WTC11 (cell line): ENCODE results near the gene PHACTR3. TPM values are rescaled to one million over a fixed set of nuclear protein-coding genes. Genes with fewer than 3 reads are reported as not detected.

ENCODE experiments used
- ATAC-seq: fragments of 200-7000 bp; cut with Tn5 transposase; 2 replicates; pipeline ENCODE4 v1.10.0; 2021; ENCODE audit warnings: mild to moderate bottlenecking, moderate library complexity
- CTCF ChIA-PET: fragments of 300-600 bp; sonication (Branson Sonifier 250); formaldehyde crosslinking; loops from one replicate; lab custom pipeline; 2021; ENCODE audit warnings: antibody characterized with exemption; lab: Charles Lee
- POLR2A ChIA-PET: fragments of 350-600 bp; sonication (Branson Sonifier 250); formaldehyde crosslinking; loops from one replicate; lab custom pipeline; 2021; ENCODE audit warnings: antibody characterized with exemption; lab: Charles Lee
- DNase-seq: peaks from one replicate; pipeline ENCODE4 v3.0.0; 2021; ENCODE audit warnings: low spot score
- H3K27ac Mint-ChIP-seq: 2 replicates; pipeline ENCODE4 v1.8.0; 2021; ENCODE audit warnings: mixed read lengths
- H3K27me3 Mint-ChIP-seq: 2 replicates; pipeline ENCODE4 v1.8.0; 2021; ENCODE audit warnings: low read depth, mild to moderate bottlenecking, moderate library complexity, mixed read lengths
- H3K36me3 Mint-ChIP-seq: 2 replicates; pipeline ENCODE4 v1.8.0; 2021; ENCODE audit warnings: mixed read lengths
- H3K4me1 Mint-ChIP-seq: 2 replicates; pipeline ENCODE4 v1.8.0; 2022; ENCODE audit warnings: mixed read lengths
- H3K4me3 Mint-ChIP-seq: 2 replicates; pipeline ENCODE4 v1.8.0; 2021; ENCODE audit warnings: mild to moderate bottlenecking, moderate library complexity, mixed read lengths
- H3K9me3 Mint-ChIP-seq: 2 replicates; pipeline ENCODE4 v1.8.0; 2021; ENCODE audit warnings: mixed read lengths
- ARID4B ChIP-seq: sonication (generic); formaldehyde crosslinking; IDR thresholded peaks from 2 replicates; pipeline ENCODE4 v1.8.0; 2023; ENCODE audit warnings: missing genetic modification reagents, mild to moderate bottlenecking, borderline replicate concordance
- ATF1 ChIP-seq: sonication (generic); formaldehyde crosslinking; IDR thresholded peaks from 2 replicates; pipeline ENCODE4 v1.8.1; 2023; ENCODE audit warnings: mild to moderate bottlenecking, moderate library complexity, missing genetic modification reagents
- ATF2 ChIP-seq: sonication (generic); formaldehyde crosslinking; IDR thresholded peaks from 2 replicates; pipeline ENCODE4 v1.8.1; 2022; ENCODE audit warnings: low read depth, missing genetic modification reagents, borderline replicate concordance
- ATF3 ChIP-seq: sonication (generic); formaldehyde crosslinking; conservative IDR thresholded peaks from 2 replicates; pipeline ENCODE4 v1.8.1; 2022; ENCODE audit warnings: mild to moderate bottlenecking, missing genetic modification reagents
- FOXJ3 ChIP-seq: sonication (generic); formaldehyde crosslinking; IDR thresholded peaks from 2 replicates; pipeline ENCODE4 v1.9.0; 2021; ENCODE audit warnings: missing genetic modification reagents, mild to moderate bottlenecking, borderline replicate concordance
- GRHL2 ChIP-seq: fragments of 250-450 bp; sonication (Bioruptor Pico); IDR thresholded peaks from 2 replicates; pipeline ENCODE4 v1.8.0; 2022; ENCODE audit warnings: mild to moderate bottlenecking, moderate library complexity; ENCODE audit not compliant: insufficient replicate concordance, severe bottlenecking
- MLX ChIP-seq: sonication (generic); formaldehyde crosslinking; IDR thresholded peaks from 2 replicates; pipeline ENCODE4 v1.8.1; 2023; ENCODE audit warnings: mild to moderate bottlenecking, missing genetic modification reagents, moderate library complexity
- MXD4 ChIP-seq: fragments of 250-450 bp; sonication (Bioruptor Pico); IDR thresholded peaks from 2 replicates; pipeline ENCODE4 v1.8.0; 2021; ENCODE audit warnings: mild to moderate bottlenecking, moderate library complexity, borderline replicate concordance
- MYBL2 ChIP-seq: sonication (generic); formaldehyde crosslinking; IDR thresholded peaks from 2 replicates; pipeline ENCODE4 v1.8.1; 2023; ENCODE audit warnings: mild to moderate bottlenecking, moderate library complexity, missing genetic modification reagents
- RORB ChIP-seq: fragments of 250-450 bp; sonication (Bioruptor Pico); IDR thresholded peaks from 2 replicates; pipeline ENCODE4 v1.9.0; 2021; ENCODE audit warnings: mild to moderate bottlenecking
- SMAD4 ChIP-seq: sonication (generic); formaldehyde crosslinking; IDR thresholded peaks from 2 replicates; pipeline ENCODE4 v1.8.0; 2022; ENCODE audit warnings: mild to moderate bottlenecking, missing genetic modification reagents
- SOX15 ChIP-seq: fragments of 250-450 bp; sonication (Bioruptor Pico); IDR thresholded peaks from 2 replicates; pipeline ENCODE4 v1.9.0; 2021; ENCODE audit warnings: mild to moderate bottlenecking
- STAT6 ChIP-seq: sonication (generic); formaldehyde crosslinking; conservative IDR thresholded peaks from 2 replicates; pipeline ENCODE4 v1.8.1; 2023; ENCODE audit warnings: mild to moderate bottlenecking, low read depth, missing genetic modification reagents, moderate library complexity
- TP53 ChIP-seq: sonication (generic); formaldehyde crosslinking; IDR thresholded peaks from 2 replicates; pipeline ENCODE4 v1.8.1; 2023; ENCODE audit warnings: mild to moderate bottlenecking, missing genetic modification reagents
- USF1 ChIP-seq: sonication (generic); formaldehyde crosslinking; IDR thresholded peaks from 2 replicates; pipeline ENCODE4 v1.8.0; 2022; ENCODE audit warnings: mild to moderate bottlenecking, missing genetic modification reagents
- ZBTB43 ChIP-seq: sonication (generic); formaldehyde crosslinking; IDR thresholded peaks from 2 replicates; pipeline ENCODE4 v1.8.1; 2023; ENCODE audit warnings: mild to moderate bottlenecking, missing genetic modification reagents
- ZNF121 ChIP-seq: sonication (generic); formaldehyde crosslinking; IDR thresholded peaks from 2 replicates; pipeline ENCODE4 v1.8.0; 2023; ENCODE audit warnings: missing genetic modification reagents
- ZNF232 ChIP-seq: sonication (generic); formaldehyde crosslinking; IDR thresholded peaks from 2 replicates; pipeline ENCODE4 v1.8.0; 2022; ENCODE audit warnings: mild to moderate bottlenecking, missing genetic modification reagents
- total RNA-seq: library from RNA; stranded (reverse); gene quantifications from 3 replicates; pipeline ENCODE4 v1.2.3, GENCODE V29; 2021

Gene PHACTR3
- total RNA-seq, 1 experiment from 2014 or later = 0.28 TPM

GRCh38 chr20:59848182-59848581, 243.8 kb downstream of the PHACTR3 start:
- ChIA-PET POLR2A (no interaction called here), CTCF (interaction anchor here (1.1 to 3.4 kb wide), 3 partner anchors 9 to 97 kb away, joined by 3 to 89 read pairs (median 10); no protein-coding TSS in a partner anchor)

More at GRCh38 chr20:59848182-59848581, 243.8 kb downstream of the PHACTR3 start:
- Mint-ChIP-seq H3K9me3 (peaks cover 1% of the 10 kb centered on the region; the same call in 1 of the 2 replicates), H3K27ac (no peak overlapping the region), H3K4me1 (no peaks in the 10 kb centered on the region), H3K4me3 (no peak overlapping the region), H3K36me3 (no peaks in the 10 kb centered on the region), H3K27me3 (peaks cover 41% of the 10 kb centered on the region)
- TF ChIP-seq ZNF121 (CRISPR knock-in tag) (no peak), MLX (CRISPR knock-in tag) (no peak), SOX15 (CRISPR knock-in tag) (no peak), ATF3 (CRISPR knock-in tag) (no peak), ATF2 (CRISPR knock-in tag) (no peak), MXD4 (no peak), FOXJ3 (CRISPR knock-in tag) (no peak), RORB (CRISPR knock-in tag) (no peak), SMAD4 (no peak), ZNF232 (CRISPR knock-in tag) (no peak), GRHL2 (CRISPR knock-in tag) (no peak), ATF1 (CRISPR knock-in tag) (no peak), ZBTB43 (CRISPR knock-in tag) (no peak), TP53 (CRISPR knock-in tag) (no peak), ARID4B (CRISPR knock-in tag) (no peak), STAT6 (CRISPR knock-in tag) (no peak), MYBL2 (CRISPR knock-in tag) (no peak), USF1 (CRISPR knock-in tag) (no peak)
- no peak for ATAC-seq
- DNase-seq = no peak
